ENCODE measurements around the gene P2RY14.

DNA sequence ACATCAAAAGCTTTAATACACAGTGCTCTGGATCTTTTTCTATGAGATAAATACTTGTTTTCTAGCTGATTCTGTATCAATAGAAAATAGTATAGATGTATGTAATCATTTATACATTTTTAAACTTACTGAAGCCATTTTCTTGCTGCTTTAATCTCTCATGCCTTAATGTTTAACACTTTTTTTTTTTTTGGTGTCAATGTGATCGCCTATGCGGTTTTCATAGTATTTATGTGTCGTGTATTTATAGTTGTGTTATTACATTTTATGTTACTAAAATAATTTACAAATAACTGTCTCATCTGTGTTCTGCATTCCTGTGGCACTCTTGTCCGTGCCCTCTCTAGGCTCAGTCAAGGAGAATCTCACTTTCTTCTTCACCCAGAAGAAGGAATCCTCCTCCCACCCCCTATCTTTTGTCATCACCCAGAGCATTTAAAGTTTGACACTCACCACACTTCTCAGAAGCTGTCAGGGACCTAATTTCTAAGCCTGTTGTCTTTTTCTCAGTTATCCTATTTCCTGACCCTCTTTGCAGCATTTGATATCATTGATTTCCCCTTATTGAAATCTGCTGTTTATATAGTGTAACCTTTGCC is 54.0 kb downstream of the P2RY14 start:
- TF ChIP-seq, protein P1, sequence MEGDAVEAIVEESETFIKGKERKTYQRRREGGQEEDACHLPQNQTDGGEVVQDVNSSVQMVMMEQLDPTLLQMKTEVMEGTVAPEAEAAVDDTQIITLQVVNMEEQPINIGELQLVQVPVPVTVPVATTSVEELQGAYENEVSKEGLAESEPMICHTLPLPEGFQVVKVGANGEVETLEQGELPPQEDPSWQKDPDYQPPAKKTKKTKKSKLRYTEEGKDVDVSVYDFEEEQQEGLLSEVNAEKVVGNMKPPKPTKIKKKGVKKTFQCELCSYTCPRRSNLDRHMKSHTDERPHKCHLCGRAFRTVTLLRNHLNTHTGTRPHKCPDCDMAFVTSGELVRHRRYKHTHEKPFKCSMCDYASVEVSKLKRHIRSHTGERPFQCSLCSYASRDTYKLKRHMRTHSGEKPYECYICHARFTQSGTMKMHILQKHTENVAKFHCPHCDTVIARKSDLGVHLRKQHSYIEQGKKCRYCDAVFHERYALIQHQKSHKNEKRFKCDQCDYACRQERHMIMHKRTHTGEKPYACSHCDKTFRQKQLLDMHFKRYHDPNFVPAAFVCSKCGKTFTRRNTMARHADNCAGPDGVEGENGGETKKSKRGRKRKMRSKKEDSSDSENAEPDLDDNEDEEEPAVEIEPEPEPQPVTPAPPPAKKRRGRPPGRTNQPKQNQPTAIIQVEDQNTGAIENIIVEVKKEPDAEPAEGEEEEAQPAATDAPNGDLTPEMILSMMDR (IDR thresholded peaks at IDR 0.05; ENCODE audit: extremely low read depth in 1 of 2, insufficient read depth in 1 of 2, low read depth in 1 of 2, low read length in 2 of 2), result no peak
- no peak for TF ChIP-seq POLR2AphosphoS5 (IDR thresholded peaks at IDR 0.05; ENCODE audit: insufficient read depth, low read depth, low read length)
- no peak for TF ChIP-seq JUN (IDR thresholded peaks at IDR 0.05; ENCODE audit: borderline replicate concordance, insufficient read depth, insufficient read length, low read depth)
- TF ChIP-seq, protein P2, sequence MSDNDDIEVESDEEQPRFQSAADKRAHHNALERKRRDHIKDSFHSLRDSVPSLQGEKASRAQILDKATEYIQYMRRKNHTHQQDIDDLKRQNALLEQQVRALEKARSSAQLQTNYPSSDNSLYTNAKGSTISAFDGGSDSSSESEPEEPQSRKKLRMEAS (IDR thresholded peaks at IDR 0.05; ENCODE audit: insufficient read depth, insufficient read length), result no peak
- no peak for TF ChIP-seq POLR2A (IDR thresholded peaks at IDR 0.05; ENCODE audit: low read depth, low read length)
- TF ChIP-seq EZH2 (IDR thresholded peaks at IDR 0.05; ENCODE audit: borderline replicate concordance, low read depth, low read length, severe bottlenecking), result no peak
- no peak for TF ChIP-seq FOS (IDR thresholded peaks at IDR 0.05; ENCODE audit: borderline replicate concordance, insufficient read depth, low read length)
- TF ChIP-seq GATA2 (IDR thresholded peaks at IDR 0.05; ENCODE audit: insufficient read depth, insufficient read length, low read depth, low read length), result no peak

Data from endothelial cell of umbilical vein (primary cell).